Neural progenitor cell (in vitro differentiated cells): ENCODE data around the gene CYB5R3.

Experiments
- EZH2 ChIP-seq: fragments of 200-600 bp; sonication (generic); IDR thresholded peaks from 2 replicates; pipeline ENCODE4 v1.6.1; 2017; ENCODE audit warnings: antibody characterized with exemption, mild to moderate bottlenecking, moderate library complexity
- EZH2phosphoT487 ChIP-seq: fragments of 200-600 bp; sonication (generic); IDR thresholded peaks from 2 replicates; pipeline ENCODE4 v1.6.1; 2017; ENCODE audit warnings: antibody characterized with exemption
- TF ChIP-seq, protein P1 (sequence below): fragments of 200-600 bp; sonication (generic); IDR thresholded peaks from 2 replicates; pipeline ENCODE4 v1.5.1; 2017; ENCODE audit warnings: antibody characterized with exemption, mild to moderate bottlenecking

DNA sequence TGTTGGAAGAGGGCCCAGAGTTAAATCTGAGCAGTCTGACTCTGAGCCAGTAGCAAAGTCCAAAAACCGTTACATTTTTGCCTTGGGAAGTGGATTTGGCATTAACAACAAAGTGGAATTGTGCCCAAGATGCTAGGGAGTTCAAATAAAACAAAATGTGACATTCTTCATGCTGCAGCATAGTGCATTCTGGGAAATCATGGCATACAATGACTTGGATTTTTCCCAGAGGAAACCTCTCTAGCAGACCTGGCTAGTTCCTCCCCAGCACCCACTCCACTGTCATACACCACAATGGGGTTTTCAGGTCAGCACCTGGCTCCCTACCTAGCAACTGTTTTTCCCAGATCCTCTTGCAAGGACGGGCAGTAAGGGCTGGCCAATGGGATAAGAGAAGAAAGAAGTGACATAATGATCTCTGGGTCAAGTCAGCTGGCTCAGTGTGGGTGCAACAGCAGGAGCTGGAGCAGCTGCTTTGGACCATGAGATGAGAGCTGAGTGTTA lies 24.8 kb upstream of the CYB5R3 start:
- TF ChIP-seq, protein P1, sequence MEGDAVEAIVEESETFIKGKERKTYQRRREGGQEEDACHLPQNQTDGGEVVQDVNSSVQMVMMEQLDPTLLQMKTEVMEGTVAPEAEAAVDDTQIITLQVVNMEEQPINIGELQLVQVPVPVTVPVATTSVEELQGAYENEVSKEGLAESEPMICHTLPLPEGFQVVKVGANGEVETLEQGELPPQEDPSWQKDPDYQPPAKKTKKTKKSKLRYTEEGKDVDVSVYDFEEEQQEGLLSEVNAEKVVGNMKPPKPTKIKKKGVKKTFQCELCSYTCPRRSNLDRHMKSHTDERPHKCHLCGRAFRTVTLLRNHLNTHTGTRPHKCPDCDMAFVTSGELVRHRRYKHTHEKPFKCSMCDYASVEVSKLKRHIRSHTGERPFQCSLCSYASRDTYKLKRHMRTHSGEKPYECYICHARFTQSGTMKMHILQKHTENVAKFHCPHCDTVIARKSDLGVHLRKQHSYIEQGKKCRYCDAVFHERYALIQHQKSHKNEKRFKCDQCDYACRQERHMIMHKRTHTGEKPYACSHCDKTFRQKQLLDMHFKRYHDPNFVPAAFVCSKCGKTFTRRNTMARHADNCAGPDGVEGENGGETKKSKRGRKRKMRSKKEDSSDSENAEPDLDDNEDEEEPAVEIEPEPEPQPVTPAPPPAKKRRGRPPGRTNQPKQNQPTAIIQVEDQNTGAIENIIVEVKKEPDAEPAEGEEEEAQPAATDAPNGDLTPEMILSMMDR: no peak
- TF ChIP-seq EZH2phosphoT487: no peak
- TF ChIP-seq EZH2: no peak
